H9 (cell line): Measurements from ENCODE around the gene ALKBH5. TPM values are rescaled to one million over a fixed set of nuclear protein-coding genes. Genes with fewer than 3 reads are reported as not detected.

Source experiments
- DNase-seq: peaks from one replicate; pipeline ENCODE4 v3.0.0-alpha.2; 2017
- H2AFZ ChIP-seq: one replicate; pipeline ENCODE4 v1.6.1; 2013; ENCODE audit warnings: mild to moderate bottlenecking, low read length, control low read depth, moderate library complexity
- H2AK5ac ChIP-seq: 2 replicates; pipeline ENCODE4 v1.6.1; 2013; ENCODE audit warnings: low read length, control low read depth, mixed read lengths; ENCODE audit not compliant: insufficient read length
- H2BK120ac ChIP-seq: one replicate; pipeline ENCODE4 v1.6.1; 2013; ENCODE audit warnings: low read depth, mild to moderate bottlenecking, low read length, control low read depth, inconsistent platforms; ENCODE audit not compliant: poor library complexity, severe bottlenecking
- H2BK12ac ChIP-seq: 2 replicates; pipeline ENCODE4 v1.6.1; 2013; ENCODE audit warnings: low read length, control low read depth, mixed read lengths, low read depth; ENCODE audit not compliant: insufficient read length
- H2BK15ac ChIP-seq: 2 replicates; pipeline ENCODE4 v1.6.1; 2013; ENCODE audit warnings: low read depth, low read length, control low read depth
- H2BK20ac ChIP-seq: one replicate; pipeline ENCODE4 v1.6.1; 2013; ENCODE audit warnings: low read depth, mild to moderate bottlenecking, low read length, control low read depth, inconsistent platforms; ENCODE audit not compliant: poor library complexity, severe bottlenecking
- H2BK5ac ChIP-seq: 2 replicates; pipeline ENCODE4 v1.6.1; 2013; ENCODE audit warnings: low read length, control low read depth, mixed read lengths; ENCODE audit not compliant: insufficient read length
- H3K14ac ChIP-seq: 2 replicates; pipeline ENCODE4 v1.6.1; 2013; ENCODE audit warnings: low read length, control low read depth; ENCODE audit not compliant: insufficient read depth
- H3K18ac ChIP-seq: 2 replicates; pipeline ENCODE4 v1.6.1; 2013; ENCODE audit warnings: low read depth, mild to moderate bottlenecking, mixed read lengths, low read length, control low read depth; ENCODE audit not compliant: insufficient read length
- H3K23ac ChIP-seq: 2 replicates; pipeline ENCODE4 v1.6.1; 2013; ENCODE audit warnings: low read length, control low read depth, mixed read lengths, low read depth; ENCODE audit not compliant: insufficient read length
- H3K23me2 ChIP-seq: 2 replicates; pipeline ENCODE4 v1.6.1; 2013; ENCODE audit warnings: low read depth, mild to moderate bottlenecking, mixed read lengths, low read length, control low read depth; ENCODE audit not compliant: insufficient read length, poor library complexity, severe bottlenecking
- H3K27ac ChIP-seq: 2 replicates; pipeline ENCODE4 v1.5.1; 2013; ENCODE audit warnings: low read length, control low read depth, mixed read lengths, low read depth; ENCODE audit not compliant: insufficient read length
- H3K27me3 ChIP-seq: 2 replicates; pipeline ENCODE4 v1.6.1; 2013; ENCODE audit warnings: low read length, control low read depth, inconsistent platforms; ENCODE audit not compliant: insufficient read depth
- H3K4ac ChIP-seq: 2 replicates; pipeline ENCODE4 v1.6.1; 2013; ENCODE audit warnings: low read depth, mild to moderate bottlenecking, control low read depth, inconsistent platforms, low read length, moderate library complexity
- H3K4me1 ChIP-seq: 2 replicates; pipeline ENCODE4 v1.6.1; 2013; ENCODE audit warnings: low read length, control low read depth, inconsistent platforms; ENCODE audit not compliant: insufficient read depth
- H3K4me2 ChIP-seq: 2 replicates; pipeline ENCODE4 v1.6.1; 2013; ENCODE audit warnings: low read length, control low read depth, mixed read lengths; ENCODE audit not compliant: insufficient read length, insufficient read depth
- H3K56ac ChIP-seq: 2 replicates; pipeline ENCODE4 v1.6.1; 2013; ENCODE audit warnings: low read depth, mild to moderate bottlenecking, mixed read lengths, low read length, control low read depth; ENCODE audit not compliant: insufficient read length
- H3K79me1 ChIP-seq: 2 replicates; pipeline ENCODE4 v1.6.1; 2013; ENCODE audit warnings: low read depth, mild to moderate bottlenecking, moderate library complexity, low read length, control low read depth, inconsistent platforms; ENCODE audit not compliant: insufficient read depth, poor library complexity, severe bottlenecking
- H3K79me2 ChIP-seq: 2 replicates; pipeline ENCODE4 v1.6.1; 2013; ENCODE audit warnings: low read length, control low read depth, inconsistent platforms; ENCODE audit not compliant: insufficient read depth
- H3K9ac ChIP-seq: 2 replicates; pipeline ENCODE4 v1.6.1; 2013; ENCODE audit warnings: low read length, control low read depth, mixed read lengths; ENCODE audit not compliant: insufficient read length; ENCODE audit errors: extremely low read depth
- H3K9me3 ChIP-seq: one replicate; pipeline ENCODE4 v1.6.1; 2013; ENCODE audit warnings: low read depth, low read length, inconsistent platforms; ENCODE audit not compliant: control insufficient read depth
- H3T11ph ChIP-seq: one replicate; pipeline ENCODE4 v1.6.1; 2013; ENCODE audit warnings: mild to moderate bottlenecking, low read length, control low read depth, inconsistent platforms
- H4K20me1 ChIP-seq: one replicate; pipeline ENCODE4 v1.6.1; 2013; ENCODE audit not compliant: control insufficient read depth, insufficient read length, insufficient read depth
- H4K5ac ChIP-seq: 2 replicates; pipeline ENCODE4 v1.6.1; 2013; ENCODE audit warnings: low read depth, mild to moderate bottlenecking, mixed read lengths, low read length, control low read depth; ENCODE audit not compliant: insufficient read length
- H4K8ac ChIP-seq: replicated peaks from 2 replicates; pipeline ENCODE4 v1.6.1; 2013; ENCODE audit warnings: low read length, control low read depth, mixed read lengths, low read depth; ENCODE audit not compliant: insufficient read length
- H4K91ac ChIP-seq: 2 replicates; pipeline ENCODE4 v1.6.1; 2013; ENCODE audit warnings: low read depth, mild to moderate bottlenecking, moderate library complexity, mixed read lengths, low read length, control low read depth; ENCODE audit not compliant: insufficient read length
- H3K27ac Mint-ChIP-seq, 3 experiments: 2 replicates in 2 of 3; 3 replicates in 1 of 3; pipeline ENCODE4 v1.8.0; 2020 to 2021; ENCODE audit warnings: mixed read lengths in 3 of 3, mild to moderate bottlenecking in 1 of 3, moderate library complexity in 1 of 3
- H3K27me3 Mint-ChIP-seq: 2 replicates; pipeline ENCODE4 v1.8.0; 2021; ENCODE audit warnings: low read depth, mild to moderate bottlenecking, moderate library complexity, mixed read lengths
- H3K36me3 Mint-ChIP-seq, 3 experiments: 2 replicates in 2 of 3; 3 replicates in 1 of 3; pipeline ENCODE4 v1.8.0; 2020 to 2021; ENCODE audit warnings: low read depth in 3 of 3, mixed read lengths in 3 of 3; ENCODE audit not compliant: insufficient read depth in 1 of 3
- H3K4me1 Mint-ChIP-seq, 2 experiments: 2 replicates each; pipeline ENCODE4 v1.8.0; 2020; ENCODE audit warnings: mixed read lengths in 2 of 2
- H3K4me3 Mint-ChIP-seq, 2 experiments: 2 replicates in 1 of 2; 3 replicates in 1 of 2; pipeline ENCODE4 v1.8.0; 2020 to 2021; ENCODE audit warnings: mild to moderate bottlenecking in 2 of 2, mixed read lengths in 2 of 2, moderate library complexity in 1 of 2
- H3K9me3 Mint-ChIP-seq, 2 experiments: 2 replicates in 1 of 2; 3 replicates in 1 of 2; pipeline ENCODE4 v1.8.0; 2020; ENCODE audit warnings: mild to moderate bottlenecking in 2 of 2, mixed read lengths in 2 of 2, moderate library complexity in 1 of 2
- CTCF ChIP-seq: fragments of 200-600 bp; sonication (generic); conservative IDR thresholded peaks from 3 replicates; pipeline ENCODE4 v1.8.0; 2021; ENCODE audit warnings: antibody characterized with exemption, mild to moderate bottlenecking
- WGBS: extraction: QIAGEN DNeasy Blood & Tissue Kit; methylation state at CpG from one replicate; pipeline ENCODE4 v1.1.7; 2013; ENCODE audit warnings: missing lambda C conversion rate, low lambda C conversion rate, mixed read lengths; ENCODE audit not compliant: insufficient read length; ENCODE audit errors: extremely low coverage; 5-methylcytosine and 5-hydroxymethylcytosine counted together
- total RNA-seq: library from RNA; stranded (reverse); gene quantifications from 2 replicates; pipeline ENCODE4 v1.2.1, GENCODE V29; 2021

Gene ALKBH5
- total RNA-seq, 1 experiment from 2014 or later, result 89.8 TPM

DNA sequence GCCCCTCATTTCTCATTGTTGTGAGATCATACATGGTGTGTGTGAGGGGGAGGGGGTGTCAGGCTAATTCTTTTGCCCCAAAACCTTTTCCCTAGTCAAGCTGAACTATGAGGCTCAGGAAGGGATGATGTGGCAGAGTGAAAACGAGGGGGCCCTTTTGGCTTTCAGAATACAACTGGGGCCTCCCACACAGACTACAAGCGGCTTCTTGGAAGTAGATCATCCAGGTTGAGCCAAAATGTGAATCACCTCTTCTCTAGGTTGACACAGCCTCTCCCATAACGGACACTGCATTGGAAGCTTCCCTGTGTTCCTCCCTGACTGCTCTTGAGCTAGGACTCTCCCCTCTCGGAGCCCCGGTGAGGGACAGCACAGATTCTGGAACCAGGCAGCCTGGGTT lies 2.3 kb upstream of the ALKBH5 start:
- H3K9me3 Mint-ChIP-seq, result no peaks in the 10 kb centered on the region; a peak in 1 of 5 replicates
- no peak overlapping the region for H3T11ph ChIP-seq
- no peak overlapping the region for H2BK12ac ChIP-seq
- H4K20me1 ChIP-seq, result no peaks in the 10 kb centered on the region
- H3K4me1 ChIP-seq, result peaks cover 9% of the 10 kb centered on the region; the same call in 1 of the 2 replicates
- no peak overlapping the region for H2AK5ac ChIP-seq
- no peaks in the 10 kb centered on the region for H3K9me3 ChIP-seq
- peaks cover 29 to 39% of the 10 kb centered on the region in 2 experiments for H3K4me1 Mint-ChIP-seq
- no peak overlapping the region for H4K5ac ChIP-seq
- WGBS, result no CpG with 5 or more reads among the region's 5 CpGs
- no peak overlapping the region for H3K18ac ChIP-seq
- H3K4me3 Mint-ChIP-seq, result peak overlapping the region in 1 of 2 experiments; percentile 35; a peak in 1 of 5 replicates
- H3K79me1 ChIP-seq, result peaks cover 4% of the 10 kb centered on the region
- H4K91ac ChIP-seq, result no peak overlapping the region
- no peaks in the 10 kb centered on the region for H3K27me3 Mint-ChIP-seq
- no peaks in the 10 kb centered on the region for H3K27me3 ChIP-seq
- no peak for DNase-seq
- no peak overlapping the region for H3K27ac ChIP-seq
- no peak overlapping the region for H2BK20ac ChIP-seq
- peaks cover 3 to 11% (median 5%) of the 10 kb centered on the region in 3 experiments; a peak in 6 of 7 replicates for H3K36me3 Mint-ChIP-seq
- no peak overlapping the region for H2AFZ ChIP-seq
- peaks cover 17% of the 10 kb centered on the region; the same call in 1 of the 2 replicates for H3K79me2 ChIP-seq
- no peak overlapping the region for H3K27ac Mint-ChIP-seq
- H3K14ac ChIP-seq, result no peak overlapping the region
- no peak overlapping the region for H3K4me2 ChIP-seq
- no peak overlapping the region for H4K8ac ChIP-seq
- H3K56ac ChIP-seq, result no peak overlapping the region
- no peak overlapping the region for H3K9ac ChIP-seq
- no peak overlapping the region for H2BK5ac ChIP-seq
- peaks cover 16% of the 10 kb centered on the region for H3K23me2 ChIP-seq
- TF ChIP-seq CTCF, result no peak
- no peak overlapping the region for H3K23ac ChIP-seq
- no peak overlapping the region for H2BK120ac ChIP-seq
- no peak overlapping the region for H2BK15ac ChIP-seq
- no peak overlapping the region for H3K4ac ChIP-seq
